Brain microvascular endothelial cell (primary cell): ENCODE measurements around the gene TMPRSS11D.

Experiments
- DNase-seq: peaks from one replicate; pipeline ENCODE4 v3.0.0-alpha.2; 2020
- H3K27ac ChIP-seq: fragments of 250-450 bp; sonication (Bioruptor Pico); 2 replicates; pipeline ENCODE4 v1.5.1; 2020; ENCODE audit warnings: mild to moderate bottlenecking, moderate library complexity
- H3K27me3 ChIP-seq: fragments of 250-450 bp; sonication (Bioruptor Pico); replicated peaks from 2 replicates; pipeline ENCODE4 v1.5.1; 2020; ENCODE audit warnings: mild to moderate bottlenecking
- H3K36me3 ChIP-seq: fragments of 250-450 bp; sonication (Bioruptor Pico); replicated peaks from 2 replicates; pipeline ENCODE4 v1.5.1; 2020; ENCODE audit warnings: mild to moderate bottlenecking
- H3K4me3 ChIP-seq: 2 replicates; pipeline ENCODE4 v1.5.1; 2011; ENCODE audit warnings: low read depth, mild to moderate bottlenecking, control low read depth, low read length, moderate library complexity
- in situ Hi-C: cut with HindIII; loops from 2 replicates; pipeline ENCODE4 v1.10.0; 2017; ENCODE audit warnings: low sequenced_read_pairs, low pct_ligation_motif_present
- TF ChIP-seq, protein P1 (sequence below): IDR thresholded peaks from 2 replicates; pipeline ENCODE4 v1.5.1; 2011; ENCODE audit warnings: low read depth, mild to moderate bottlenecking, moderate library complexity, low read length, control low read depth, inconsistent platforms; ENCODE audit errors: missing control alignments

The TMPRSS11D gene

GRCh38 chr4:67927251-67927650 lies 43.4 kb upstream of the TMPRSS11D start:
- no peaks in the 10 kb centered on the region for H3K36me3 ChIP-seq
- in situ Hi-C loops, result no loop called here
- TF ChIP-seq, protein P1, sequence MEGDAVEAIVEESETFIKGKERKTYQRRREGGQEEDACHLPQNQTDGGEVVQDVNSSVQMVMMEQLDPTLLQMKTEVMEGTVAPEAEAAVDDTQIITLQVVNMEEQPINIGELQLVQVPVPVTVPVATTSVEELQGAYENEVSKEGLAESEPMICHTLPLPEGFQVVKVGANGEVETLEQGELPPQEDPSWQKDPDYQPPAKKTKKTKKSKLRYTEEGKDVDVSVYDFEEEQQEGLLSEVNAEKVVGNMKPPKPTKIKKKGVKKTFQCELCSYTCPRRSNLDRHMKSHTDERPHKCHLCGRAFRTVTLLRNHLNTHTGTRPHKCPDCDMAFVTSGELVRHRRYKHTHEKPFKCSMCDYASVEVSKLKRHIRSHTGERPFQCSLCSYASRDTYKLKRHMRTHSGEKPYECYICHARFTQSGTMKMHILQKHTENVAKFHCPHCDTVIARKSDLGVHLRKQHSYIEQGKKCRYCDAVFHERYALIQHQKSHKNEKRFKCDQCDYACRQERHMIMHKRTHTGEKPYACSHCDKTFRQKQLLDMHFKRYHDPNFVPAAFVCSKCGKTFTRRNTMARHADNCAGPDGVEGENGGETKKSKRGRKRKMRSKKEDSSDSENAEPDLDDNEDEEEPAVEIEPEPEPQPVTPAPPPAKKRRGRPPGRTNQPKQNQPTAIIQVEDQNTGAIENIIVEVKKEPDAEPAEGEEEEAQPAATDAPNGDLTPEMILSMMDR, result no peak
- H3K27me3 ChIP-seq, result no peaks in the 10 kb centered on the region
- H3K4me3 ChIP-seq, result no peak overlapping the region
- no peak for DNase-seq
- H3K27ac ChIP-seq, result no peak overlapping the region

DNA sequence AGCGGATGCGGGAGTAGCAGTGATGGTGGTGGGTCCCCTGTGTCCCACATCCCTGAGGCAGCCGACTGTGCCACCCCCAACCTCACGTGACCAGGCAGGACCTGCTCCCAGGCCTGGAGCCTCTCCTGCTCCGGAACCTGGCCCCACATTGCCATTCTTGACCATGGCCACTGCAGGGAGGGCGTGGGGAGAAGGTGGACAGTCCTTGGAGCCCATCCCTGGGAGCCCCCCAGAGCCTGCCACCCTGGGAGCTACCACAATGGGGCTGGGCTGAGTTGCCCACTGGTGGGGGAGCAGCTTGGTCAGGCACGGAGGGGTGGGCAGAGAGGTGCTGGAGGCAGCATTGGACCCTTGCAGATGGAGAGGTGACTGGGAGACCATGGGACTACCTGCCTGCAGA lies 42.7 kb upstream of the TMPRSS11D start:
- no peak for DNase-seq
- H3K27ac ChIP-seq, result no peak overlapping the region
- no peaks in the 10 kb centered on the region for H3K36me3 ChIP-seq
- TF ChIP-seq, protein P1, result no peak
- H3K27me3 ChIP-seq, result no peaks in the 10 kb centered on the region
- H3K4me3 ChIP-seq, result no peak overlapping the region
- in situ Hi-C loops, result no loop called here

DNA sequence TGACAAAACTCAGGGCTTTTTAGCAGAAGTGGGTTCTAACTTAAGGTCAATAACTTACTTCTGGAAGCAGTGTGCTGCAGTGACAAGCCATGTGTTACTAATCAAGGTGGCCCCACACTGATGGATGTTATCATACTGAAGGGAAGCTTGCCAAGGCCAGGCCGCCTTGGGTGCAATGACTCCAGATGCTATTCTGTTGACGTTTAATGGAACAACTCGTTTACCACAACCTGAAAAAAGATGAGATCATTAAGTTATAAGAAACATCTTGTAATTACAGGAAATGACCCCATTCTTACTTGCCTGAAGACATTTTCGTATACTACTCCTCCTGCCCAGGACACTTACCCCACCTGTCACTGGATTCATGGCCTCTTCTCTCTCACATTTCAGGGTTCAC lies 38.9 kb upstream of the TMPRSS11D start:
- Histone ChIP-seq H3K4me3 (no peak overlapping the region), H3K36me3 (no peaks in the 10 kb centered on the region), H3K27ac (no peak overlapping the region), H3K27me3 (no peaks in the 10 kb centered on the region)
- TF ChIP-seq, protein P1, result no peak
- in situ Hi-C loops, result no loop called here
- no peak for DNase-seq

DNA sequence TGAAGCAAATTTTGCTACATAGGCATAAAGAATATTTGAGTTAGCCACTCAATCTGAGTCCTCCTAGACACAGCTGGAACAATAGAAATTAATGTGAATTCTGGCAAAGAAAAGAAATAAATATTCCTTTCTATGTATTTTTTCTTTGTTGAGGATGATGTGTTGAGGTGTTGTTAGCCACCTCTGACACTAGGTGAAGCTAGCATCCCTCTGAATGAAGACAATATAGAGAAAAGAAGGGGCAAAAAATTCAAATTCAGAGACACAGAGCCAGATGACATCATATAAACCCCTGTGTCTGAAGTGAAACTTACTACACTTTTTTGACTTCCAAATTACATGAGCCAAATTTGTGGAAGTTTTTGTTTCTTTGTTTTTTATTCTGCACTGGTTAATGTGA lies 34.6 kb upstream of the TMPRSS11D start:
- no peak overlapping the region for H3K27ac ChIP-seq
- TF ChIP-seq, protein P1, result peak; percentile 42
- no peaks in the 10 kb centered on the region for H3K27me3 ChIP-seq
- H3K36me3 ChIP-seq, result no peaks in the 10 kb centered on the region
- no peak overlapping the region for H3K4me3 ChIP-seq
- DNase-seq, result no peak
- in situ Hi-C loops, result no loop called here

DNA sequence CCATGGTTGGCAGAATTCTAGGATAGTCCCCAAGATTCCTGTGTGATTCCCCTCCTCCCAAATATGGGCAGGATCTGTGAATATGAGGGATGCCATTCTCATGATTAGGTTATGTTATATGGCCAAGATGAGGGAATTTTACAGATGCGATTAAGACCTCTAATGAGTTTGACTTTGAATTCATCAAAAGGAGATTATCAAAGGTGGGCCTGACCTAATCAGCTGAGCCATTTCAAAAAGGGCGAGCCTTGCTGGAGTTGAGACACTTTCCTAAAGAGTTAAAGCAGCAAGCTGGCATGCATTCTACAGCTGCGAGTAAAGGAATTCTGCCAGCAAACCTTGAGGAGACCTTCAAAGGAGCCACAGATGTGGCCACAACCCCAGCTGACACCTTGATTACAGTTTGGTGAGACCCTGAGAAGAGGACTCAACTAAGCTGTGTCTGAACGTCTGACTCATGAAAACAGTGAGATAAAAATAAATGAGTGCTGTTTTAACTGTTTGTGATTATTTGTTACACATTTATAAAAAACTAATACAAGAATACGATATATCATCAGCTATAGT lies 31.7 kb upstream of the TMPRSS11D start:
- Histone ChIP-seq H3K36me3 (no peaks in the 10 kb centered on the region), H3K27ac (no peak overlapping the region), H3K4me3 (no peak overlapping the region), H3K27me3 (no peaks in the 10 kb centered on the region)
- TF ChIP-seq, protein P1, result no peak
- DNase-seq, result no peak
- in situ Hi-C loops, result no loop called here

GRCh38 chr4:67912080-67912479 lies 28.3 kb upstream of the TMPRSS11D start:
- no peak overlapping the region for H3K27ac ChIP-seq
- H3K36me3 ChIP-seq, result no peaks in the 10 kb centered on the region
- no peak overlapping the region for H3K4me3 ChIP-seq
- in situ Hi-C loops, result no loop called here
- H3K27me3 ChIP-seq, result no peaks in the 10 kb centered on the region
- TF ChIP-seq, protein P1, result no peak
- no peak for DNase-seq
